KOPT-K1 (cell line): ENCODE data around the gene RTP1.

Experiments used
- H3K27ac ChIP-seq: fragments of 200-600 bp; sonication (generic); 2 replicates; pipeline ENCODE4 v1.5.1; 2016; ENCODE audit warnings: antibody characterized with exemption, mild to moderate bottlenecking, low read depth, low read length; ENCODE audit not compliant: poor library complexity, severe bottlenecking
- H3K36me3 ChIP-seq: fragments of 200-600 bp; sonication (generic); 2 replicates; pipeline ENCODE4 v1.5.1; 2017; ENCODE audit warnings: antibody characterized with exemption, mild to moderate bottlenecking, low read length, moderate library complexity; ENCODE audit not compliant: insufficient read depth
- H3K9me3 ChIP-seq: fragments of 200-600 bp; sonication (generic); 2 replicates; pipeline ENCODE4 v1.5.1; 2017; ENCODE audit warnings: antibody characterized with exemption, low read length, mild to moderate bottlenecking; ENCODE audit not compliant: insufficient read depth, poor library complexity, severe bottlenecking

RTP1 gene

GRCh38 chr3:187243933-187244524, 46.7 kb downstream of the RTP1 start:
- Histone ChIP-seq H3K27ac (no peak overlapping the region), H3K36me3 (no peaks in the 10 kb centered on the region), H3K9me3 (peaks cover 8% of the 10 kb centered on the region)

- no peak overlapping the region for H3K27ac ChIP-seq
- H3K9me3 ChIP-seq, result no peaks in the 10 kb centered on the region
- no peaks in the 10 kb centered on the region for H3K36me3 ChIP-seq
These were observed 50.1 kb downstream of the RTP1 start for GRCh38 chr3:187247398-187247797.
